Heart right ventricle (tissue), 16 donors: ENCODE measurements around the gene TSHZ3. TPM values are rescaled to one million over a fixed set of nuclear protein-coding genes. Genes with fewer than 3 reads are reported as not detected.

Experiments used
- ATAC-seq, 8 donors: fragments of 200-7000 bp; cut with Tn5 transposase; one replicate each; pipeline ENCODE4 v1.9.1; 2020; ENCODE audit warnings: mild to moderate bottlenecking in 8 of 8, moderate library complexity in 8 of 8, moderate number of reproducible peaks in 1 of 8
- DNase-seq, 2 donors: peaks; one replicate each; pipeline ENCODE4 v3.0.0-alpha.2; 2020
- H3K27ac ChIP-seq, 10 donors: fragments of 200-600 bp; sonication (generic) in 2 of 10; one replicate each; pipeline versions ENCODE4 v1.5.0 to v1.8.0; 2020 to 2022; ENCODE audit warnings: mild to moderate bottlenecking in 3 of 10
- H3K27me3 ChIP-seq, 7 donors: fragments of 200-600 bp; one replicate each; pipeline ENCODE4 v1.8.0; 2021 to 2022; ENCODE audit warnings: mild to moderate bottlenecking in 2 of 7
- H3K36me3 ChIP-seq, 9 donors: fragments of 200-600 bp; sonication (generic) in 1 of 9; one replicate each; pipeline versions ENCODE4 v1.5.0 to v1.8.0; 2020 to 2022; ENCODE audit warnings: mild to moderate bottlenecking in 2 of 9
- H3K4me1 ChIP-seq, 9 donors: fragments of 200-600 bp; sonication (generic) in 1 of 9; one replicate each; pipeline versions ENCODE4 v1.5.0 to v1.8.0; 2020 to 2022; ENCODE audit warnings: mild to moderate bottlenecking in 4 of 9
- H3K4me3 ChIP-seq, 10 donors: fragments of 200-600 bp; sonication (generic) in 2 of 10; one replicate each; pipeline versions ENCODE4 v1.5.0 to v1.8.0; 2020 to 2022; ENCODE audit warnings: mild to moderate bottlenecking in 7 of 10, moderate library complexity in 2 of 10
- H3K9me3 ChIP-seq, 11 donors: fragments of 200-600 bp in 10 of 11; sonication (generic) in 2 of 11; one replicate each; pipeline versions ENCODE4 v1.5.0 to v1.8.0; 2013 to 2022; ENCODE audit warnings: mild to moderate bottlenecking in 2 of 11, control low read depth in 1 of 11, moderate library complexity in 1 of 11
- CTCF ChIP-seq, 9 donors: fragments of 200-600 bp; sonication (generic) in 2 of 9; IDR thresholded peaks; one replicate each; pipeline versions ENCODE4 v1.5.0 to v1.8.0; 2021 to 2022; ENCODE audit warnings: antibody characterized with exemption in 9 of 9, mild to moderate bottlenecking in 5 of 9, moderate library complexity in 1 of 9
- WGBS, 2 donors: extraction: QIAGEN DNeasy Blood & Tissue Kit; methylation state at CpG; one replicate each; pipeline ENCODE4 v1.1.7; 2013; ENCODE audit warnings: inconsistent platforms in 1 of 2; 5-methylcytosine and 5-hydroxymethylcytosine counted together
- intact Hi-C, 10 donors: fragments of 100-400 bp; cut with DNase I; formaldehyde crosslinking; loops; one replicate each; pipeline versions ENCODE4 v1.11.1 to v1.14.2; 2022
- polyA plus RNA-seq, 2 donors: library from polyadenylated mRNA; stranded (reverse); fragments of 200-250 nt; gene quantifications; one replicate each; pipeline ENCODE4 v1.2.3, GENCODE V29; 2013
- total RNA-seq, 10 donors: library from RNA; stranded (reverse); fragmentation: NEBNext Ultra II Directional in 3 of 10; extraction: Animal tissue kit (Norgen Biotek cat#: 25700) in 3 of 10; gene quantifications; one replicate each; pipeline versions ENCODE4 v1.2.1 to v1.2.4, GENCODE V29; 2021 to 2023
- donor health status: Arrhythmogenic right ventricular cardiomyopathy.
- donor health status: ischemic (EF 13 %, LVEDD 7.1; RV severe dilation, severe dysfunction).
- donor health status: healthy with polysubstance abuse.
- donor health status: DM: no; HTN: yes; CAD: no.
- donor health status: DM: no; HTN: no; CAD: no.
- donor health status: ischemic (EF 25% LVEDD 6.9; RV normal size, moderate dysfunction).
- donor health status: ischemic (EF 25% LVEDD 5.7; RV mildly dilated, moderate dysfunction).
- donor health status: healthy.
- donor health status: DM: yes; HTN: yes; CAD: no.
- donor health status: Ischemic cardiomyopathy.
- donor health status: ischemic (EF 35%, LVEDD 5.7; RV mildly dilated, moderate dysfunction).
- donor health status: nonischemic (EF 11% LVEDD 7.7; RV severe dilation, severe dysfunction).
- donor health status: DM: yes; HTN: yes; CAD: no.
- donor health status: PGD.
- donor health status: ischemic (EF 29% LVEDD 5.4; RV normal size, mild dysfunction).
- donor health status: nonischemic (EF 23%, LVEDD 6.1; RV moderate dilation, normal function).

TSHZ3 gene
- total and polyA plus RNA-seq, 12 donors, result 1.7 to 5.0 (median 3.1) TPM

- intact Hi-C loops, result no loop called here
- no peak for ATAC-seq
- no peak for DNase-seq
- Histone ChIP-seq H3K27me3 (peaks cover 0 to 13% (median 0%) of the 10 kb centered on the region in 7 donors), H3K36me3 (no peaks in the 10 kb centered on the region), H3K4me1 (no peaks in the 10 kb centered on the region), H3K9me3 (no peaks in the 10 kb centered on the region), H3K4me3 (no peak overlapping the region), H3K27ac (no peak overlapping the region)
- 78 to 85% methylated on average over 6 of the region's 6 CpGs for WGBS, 2 donors
- no peak for TF ChIP-seq CTCF (IDR thresholded peaks at IDR 0.05)
Measured at GRCh38 chr19:31390711-31391110, 41.5 kb upstream of the TSHZ3 start.

DNA sequence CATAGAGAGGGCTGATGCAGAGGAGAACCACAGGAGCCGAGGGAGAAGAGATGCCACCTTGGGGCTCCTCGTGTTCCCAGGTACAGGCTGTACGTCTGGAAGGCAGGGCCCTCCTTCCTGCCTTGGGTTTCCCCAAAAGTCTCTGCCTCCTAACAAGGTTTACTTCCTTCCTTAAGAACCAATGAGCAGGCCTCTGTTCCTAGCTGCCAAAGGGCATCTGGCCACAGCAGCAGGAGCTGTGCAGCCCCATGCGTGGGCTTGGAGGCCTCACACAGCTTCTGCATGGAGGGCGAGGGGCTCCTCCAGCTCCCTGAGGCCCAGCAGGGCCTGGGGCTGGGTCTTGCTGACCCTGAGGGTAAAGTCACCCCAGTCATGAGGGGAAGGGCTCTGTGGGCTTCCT lies 40.6 kb upstream of the TSHZ3 start:
- Histone ChIP-seq H3K27me3 (peaks cover 0 to 13% (median 0%) of the 10 kb centered on the region in 7 donors), H3K36me3 (no peaks in the 10 kb centered on the region), H3K4me3 (no peak overlapping the region), H3K4me1 (no peaks in the 10 kb centered on the region), H3K9me3 (no peaks in the 10 kb centered on the region), H3K27ac (no peak overlapping the region)
- no peak for TF ChIP-seq CTCF (IDR thresholded peaks at IDR 0.05)
- ATAC-seq (no peak), DNase-seq (no peak)
- 86 to 93% methylated on average over 5 of the region's 5 CpGs for WGBS, 2 donors
- intact Hi-C loops, result no loop called here

DNA sequence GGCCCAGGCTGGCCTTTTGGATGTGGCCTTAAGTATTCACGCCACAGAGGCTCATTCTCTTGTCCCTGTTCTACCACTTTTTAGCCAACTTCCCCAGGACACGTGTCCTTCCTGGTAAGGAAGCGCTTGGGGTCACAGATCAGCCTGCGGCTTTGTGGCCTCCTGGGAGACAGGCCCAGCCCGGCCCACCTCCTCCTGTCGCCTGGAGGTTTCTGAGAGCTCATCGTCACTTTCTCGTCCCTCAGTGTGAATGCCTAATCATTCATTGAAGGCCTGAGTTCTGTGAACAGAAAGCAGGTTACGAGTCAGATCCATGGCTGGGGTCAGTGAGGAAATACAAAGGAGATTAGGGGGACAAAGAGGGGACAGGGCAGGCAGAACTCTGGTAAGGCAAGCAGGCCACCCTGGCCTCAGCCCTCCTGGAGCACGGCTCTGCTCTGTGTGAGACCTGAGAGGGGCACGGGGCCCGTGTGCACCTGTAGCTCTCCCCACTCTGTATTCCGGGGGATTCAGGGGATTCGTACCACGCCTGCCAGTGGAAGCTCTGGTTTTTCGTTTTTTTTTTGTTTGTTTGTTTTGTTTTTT lies 38.6 kb upstream of the TSHZ3 start:
- intact Hi-C loops, result no loop called here
- Histone ChIP-seq H3K9me3 (no peaks in the 10 kb centered on the region), H3K27ac (no peak overlapping the region), H3K4me1 (no peaks in the 10 kb centered on the region), H3K27me3 (peaks cover 0 to 19% (median 1%) of the 10 kb centered on the region in 7 donors), H3K36me3 (no peaks in the 10 kb centered on the region), H3K4me3 (no peak overlapping the region)
- WGBS, 2 donors, result 76 to 77% methylated on average over 16 of the region's 16 CpGs
- TF ChIP-seq CTCF (IDR thresholded peaks at IDR 0.05), result no peak
- DNase-seq, result no peak
- no peak for ATAC-seq

- TF ChIP-seq CTCF (IDR thresholded peaks at IDR 0.05), result no peak
- DNase-seq (no peak), ATAC-seq (no peak)
- no peaks in the 10 kb centered on the region for H3K9me3 ChIP-seq
- no peaks in the 10 kb centered on the region for H3K4me1 ChIP-seq
- H3K27ac ChIP-seq, result no peak overlapping the region
- 86 to 87% methylated on average over 8 of the region's 8 CpGs for WGBS, 2 donors
- H3K27me3 ChIP-seq, result peaks cover 0 to 12% (median 3%) of the 10 kb centered on the region in 7 donors
- intact Hi-C loops, result no loop called here
- H3K4me3 ChIP-seq, result no peak overlapping the region
- H3K36me3 ChIP-seq, result no peaks in the 10 kb centered on the region
Measured at GRCh38 chr19:31386806-31387205, 37.6 kb upstream of the TSHZ3 start.
